ENCODE results near the gene GPR158.

Gene GPR158

DNA sequence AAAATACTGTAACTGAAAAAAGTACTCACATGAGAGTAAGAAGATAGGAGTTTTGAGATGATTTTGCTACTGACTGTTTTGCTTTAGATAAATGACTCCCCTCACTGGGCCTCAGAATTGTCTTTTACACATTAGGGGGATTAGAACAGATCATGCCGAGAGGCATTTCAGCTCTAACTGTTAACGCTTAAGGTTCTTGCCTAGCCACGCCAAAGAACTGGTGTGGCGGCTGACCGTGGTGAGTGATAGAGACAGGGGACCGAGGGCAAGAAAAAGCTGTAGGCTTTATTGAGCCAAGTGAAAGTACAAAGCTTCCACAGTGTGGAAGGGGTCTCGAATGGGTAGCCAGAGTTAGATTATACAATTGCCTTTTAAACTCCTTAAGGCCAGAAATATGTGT lies 390.8 kb downstream of the GPR158 start:
- no peak for DNase-seq (ENCODE audit: low read depth in 2 of 2)

- no peak for DNase-seq (ENCODE audit: low read depth in 2 of 2)
These were observed 398.5 kb downstream of the GPR158 start for GRCh38 chr10:25573316-25573715.

GRCh38 chr10:25575343-25575742 lies 400.5 kb downstream of the GPR158 start:
- no peak for DNase-seq (ENCODE audit: low read depth in 2 of 2)

DNA sequence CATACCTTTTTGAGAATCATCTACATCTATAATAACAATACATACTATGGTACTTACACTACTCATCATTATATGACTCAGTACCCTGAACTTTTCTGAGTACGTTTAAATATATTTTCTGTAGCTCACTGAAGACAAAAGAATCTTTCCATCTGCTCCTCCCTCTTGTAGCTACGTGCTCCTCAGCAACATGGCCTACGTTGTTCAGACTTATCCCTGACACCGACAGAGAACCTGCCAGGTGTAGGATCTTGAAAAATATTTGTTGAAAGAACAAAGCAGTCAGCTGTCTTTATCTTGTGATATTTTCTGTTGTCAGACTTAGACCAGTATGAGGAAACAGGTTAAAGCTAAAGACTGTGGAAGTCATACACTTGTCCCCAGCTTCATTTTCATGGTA lies 403.3 kb downstream of the GPR158 start:
- DNase-seq (ENCODE audit: low read depth in 2 of 2) = no peak

- no peak for DNase-seq (ENCODE audit: low read depth in 2 of 2)
These were observed 408.2 kb downstream of the GPR158 start for GRCh38 chr10:25582961-25583360.

DNA sequence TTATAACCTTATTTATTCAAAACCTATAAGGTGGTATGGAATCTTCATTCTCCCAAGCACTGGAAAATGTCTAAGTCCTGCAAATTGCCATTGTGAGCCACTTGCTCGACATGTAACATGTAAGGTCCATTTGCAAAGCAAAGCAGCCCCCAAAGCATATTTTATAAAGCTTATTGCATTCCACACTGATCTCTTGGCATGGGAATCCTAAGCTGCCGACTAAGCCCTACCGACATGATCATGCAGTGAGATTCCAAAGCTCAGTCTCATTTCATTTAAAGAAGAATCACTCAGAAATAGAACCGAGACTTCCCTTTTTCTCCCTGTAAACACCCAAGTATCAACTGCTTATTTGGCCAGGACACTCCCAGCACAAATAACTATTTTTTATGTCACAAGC lies 425.9 kb downstream of the GPR158 start:
- no peak for DNase-seq (ENCODE audit: low read depth in 2 of 2)

DNA sequence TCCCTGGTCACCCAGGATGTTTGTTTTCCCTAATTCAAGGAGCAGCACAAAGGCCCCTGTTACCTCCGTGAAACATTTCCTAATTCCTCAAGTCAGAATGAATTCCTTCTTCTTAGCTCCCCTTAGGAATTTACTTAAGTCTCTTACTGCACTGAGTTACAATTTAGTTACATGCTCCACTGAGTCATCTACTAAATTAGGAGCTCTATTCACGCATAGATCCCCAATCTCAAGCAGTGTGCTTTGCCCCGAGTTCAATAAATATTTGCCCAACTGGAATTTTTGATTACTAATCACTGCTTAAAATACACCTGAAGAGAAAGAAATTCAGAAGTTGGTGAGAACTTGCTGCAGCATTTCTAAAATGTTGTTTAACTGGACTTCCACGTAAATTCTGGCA lies 429.8 kb downstream of the GPR158 start:
- no peak for DNase-seq (ENCODE audit: low read depth in 2 of 2)

DNA sequence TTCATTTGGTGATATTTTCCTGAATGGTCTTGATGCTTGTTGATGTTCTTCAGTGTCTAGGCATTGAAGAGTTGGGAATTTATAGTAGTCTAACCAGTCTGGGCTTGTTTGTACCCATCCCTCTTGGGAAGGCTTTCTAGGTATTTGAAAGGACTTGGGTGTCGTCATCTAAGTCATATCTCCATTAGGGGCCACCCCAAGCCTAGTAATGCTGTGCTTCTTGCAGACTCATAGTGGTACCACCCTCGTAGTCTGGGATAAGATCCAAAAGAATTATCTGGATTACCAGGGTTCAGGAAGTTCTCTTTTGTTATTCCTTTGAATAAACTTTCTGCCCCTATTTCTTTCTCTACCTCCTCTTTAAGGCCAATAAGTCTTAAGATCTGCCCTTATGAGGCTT lies 439.9 kb downstream of the GPR158 start:
- DNase-seq (ENCODE audit: low read depth in 2 of 2) = no peak

GRCh38 chr10:25615926-25616325 lies 441.1 kb downstream of the GPR158 start:
- no peak for DNase-seq (ENCODE audit: low read depth in 2 of 2)

- DNase-seq (ENCODE audit: low read depth in 2 of 2) = no peak
These were observed 442.2 kb downstream of the GPR158 start for GRCh38 chr10:25616903-25617592.

DNA sequence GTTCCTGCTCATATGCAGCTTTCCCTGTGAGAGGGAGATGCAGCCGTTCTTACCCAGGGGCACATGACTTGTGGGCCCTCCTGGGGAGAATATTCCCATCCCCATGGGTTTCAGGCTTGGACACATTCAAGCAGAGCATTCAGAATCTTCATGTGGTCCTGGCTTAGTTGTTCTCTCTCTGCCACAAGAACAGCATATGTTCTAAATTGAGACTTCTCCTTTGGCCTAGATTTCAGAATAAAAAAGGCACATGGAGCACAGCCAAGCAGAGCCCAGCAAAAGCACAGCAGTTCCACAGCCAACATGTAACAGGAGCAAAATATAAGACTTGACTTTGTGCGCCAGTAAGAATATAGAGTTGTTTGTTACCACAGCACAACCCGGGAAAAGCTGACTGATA lies 452.8 kb downstream of the GPR158 start:
- no peak for DNase-seq (ENCODE audit: low read depth in 2 of 2)

GRCh38 chr10:25629333-25629732 lies 454.5 kb downstream of the GPR158 start:
- DNase-seq (ENCODE audit: low read depth in 2 of 2) = no peak

DNA sequence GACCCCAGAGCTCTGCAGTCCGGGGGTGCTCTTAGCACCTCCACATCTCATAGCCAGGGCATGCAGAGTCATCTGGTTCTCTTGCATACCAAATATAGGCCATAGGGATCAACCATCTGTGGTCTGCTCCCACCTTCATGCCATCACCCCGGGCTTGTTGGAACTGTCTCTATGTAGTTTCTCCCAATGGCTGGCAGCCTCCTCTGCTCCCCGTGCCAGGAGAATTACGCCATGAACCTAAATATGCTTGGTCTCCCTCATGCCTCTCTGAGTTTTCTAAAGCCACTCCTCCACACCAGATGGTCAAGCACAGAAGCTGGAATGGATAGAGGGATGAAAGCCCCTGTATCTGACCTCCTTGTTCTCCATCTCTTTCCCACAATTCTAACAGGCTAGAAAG lies 456.7 kb downstream of the GPR158 start:
- no peak for DNase-seq (ENCODE audit: low read depth in 2 of 2)

DNA sequence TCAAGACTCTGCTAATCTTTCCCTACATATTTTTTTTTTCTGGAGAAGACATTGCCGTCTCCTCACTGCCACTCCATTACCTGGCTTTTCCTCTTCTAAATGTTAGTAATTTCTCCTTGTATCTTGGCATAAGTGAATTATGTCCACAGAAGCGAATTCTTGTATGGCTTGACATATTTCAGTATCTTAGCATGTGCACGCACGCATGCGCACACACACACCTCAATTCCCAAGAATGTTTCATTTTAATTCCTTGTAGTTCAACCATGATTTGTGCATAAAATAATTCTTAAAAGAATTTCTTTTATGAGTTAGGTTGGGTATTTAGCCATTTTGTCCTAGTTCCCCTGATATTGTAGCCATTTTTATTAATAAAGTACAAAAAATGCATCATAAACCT lies 458.0 kb downstream of the GPR158 start:
- DNase-seq (ENCODE audit: low read depth in 2 of 2) = no peak

GRCh38 chr10:25633542-25633941 lies 458.7 kb downstream of the GPR158 start:
- DNase-seq (ENCODE audit: low read depth in 2 of 2) = no peak

DNA sequence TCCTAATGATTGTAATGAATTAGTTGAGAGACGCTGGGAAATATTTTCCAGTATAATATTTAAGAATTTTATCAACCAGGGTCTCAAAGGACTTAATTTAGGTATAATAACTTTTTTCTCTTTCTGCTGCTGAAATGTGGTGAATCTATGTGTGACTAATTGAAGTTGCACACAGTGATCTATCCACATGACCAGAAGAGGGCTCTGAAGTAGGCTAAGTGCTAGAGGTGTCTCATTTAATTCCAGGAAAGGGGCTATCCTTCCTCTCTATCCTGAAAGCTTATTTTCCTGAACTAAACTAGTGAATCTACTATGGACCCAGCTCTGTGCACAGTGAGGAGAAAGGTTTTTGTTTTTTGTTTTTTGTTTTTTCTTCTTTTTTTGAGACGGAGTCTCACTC lies 464.8 kb downstream of the GPR158 start:
- DNase-seq (ENCODE audit: low read depth in 2 of 2) = no peak

DNA sequence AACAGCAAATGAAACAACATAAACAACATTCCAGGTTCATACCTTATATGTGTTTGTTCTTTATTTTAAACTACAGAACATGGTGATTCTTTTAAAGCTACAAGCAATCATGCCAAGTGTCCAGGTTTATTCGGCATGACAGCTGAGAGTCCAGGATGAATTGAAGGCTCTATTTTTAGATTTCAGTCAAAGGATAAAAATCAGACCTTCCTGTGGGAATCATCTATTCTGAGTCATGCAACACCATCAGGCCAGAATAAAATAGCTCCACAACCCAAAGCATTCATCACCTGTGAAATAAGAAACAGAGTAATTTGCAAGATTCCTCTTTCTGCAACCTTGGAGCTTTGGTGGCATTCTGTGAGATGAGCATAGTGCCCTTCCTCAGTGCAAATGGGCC lies 466.8 kb downstream of the GPR158 start:
- DNase-seq (ENCODE audit: low read depth in 2 of 2) = no peak

DNA sequence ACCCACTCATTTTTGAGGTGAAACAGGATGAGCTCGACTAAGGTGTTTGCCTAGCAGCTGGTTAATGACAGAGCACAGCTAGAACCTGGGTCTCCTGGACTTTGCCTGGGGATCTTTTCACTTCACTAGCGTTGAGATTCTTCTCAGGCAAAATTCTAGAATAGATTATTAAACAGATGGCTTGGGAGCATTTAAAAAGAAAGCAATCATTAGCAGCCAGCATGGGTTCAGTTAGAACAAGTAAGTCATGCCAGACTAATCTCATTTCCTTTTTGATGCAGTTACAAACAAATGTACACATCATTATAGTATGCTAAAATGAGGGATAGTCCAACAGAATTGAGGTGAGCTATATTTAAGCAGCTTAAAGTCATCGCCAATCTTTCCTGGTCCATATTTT lies 467.9 kb downstream of the GPR158 start:
- DNase-seq (ENCODE audit: low read depth in 2 of 2) = no peak

GRCh38 chr10:25646371-25646770 lies 471.6 kb downstream of the GPR158 start:
- no peak for DNase-seq (ENCODE audit: low read depth in 2 of 2)

DNA sequence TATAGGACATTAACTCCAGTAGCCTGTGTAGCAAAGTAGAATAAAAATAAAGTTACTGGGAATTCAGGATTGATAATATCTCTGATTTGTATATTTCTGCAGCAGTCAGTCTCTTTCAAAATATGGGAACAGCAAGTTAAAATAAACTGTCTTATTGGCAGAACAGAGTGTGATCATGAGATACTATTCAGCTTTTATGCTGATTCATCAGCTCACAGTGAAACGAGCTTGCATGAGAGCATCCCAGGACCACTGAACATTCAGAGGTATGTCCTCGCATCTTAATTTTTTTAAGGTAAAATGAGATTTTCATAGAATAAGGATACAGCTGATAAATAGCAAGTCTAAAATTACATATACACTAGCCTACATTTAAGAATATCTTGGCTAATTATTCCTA lies 476.7 kb downstream of the GPR158 start:
- DNase-seq (ENCODE audit: low read depth in 2 of 2) = no peak

All from stimulated activated CD4-positive, alpha-beta T cell treated with anti-CD3 and anti-CD28 coated beads, Interleukin-4, amount 100 ng/mL, for 48 hours (primary cell).